Measurements from ENCODE around the gene DNAH10.

The DNAH10 gene

DNA sequence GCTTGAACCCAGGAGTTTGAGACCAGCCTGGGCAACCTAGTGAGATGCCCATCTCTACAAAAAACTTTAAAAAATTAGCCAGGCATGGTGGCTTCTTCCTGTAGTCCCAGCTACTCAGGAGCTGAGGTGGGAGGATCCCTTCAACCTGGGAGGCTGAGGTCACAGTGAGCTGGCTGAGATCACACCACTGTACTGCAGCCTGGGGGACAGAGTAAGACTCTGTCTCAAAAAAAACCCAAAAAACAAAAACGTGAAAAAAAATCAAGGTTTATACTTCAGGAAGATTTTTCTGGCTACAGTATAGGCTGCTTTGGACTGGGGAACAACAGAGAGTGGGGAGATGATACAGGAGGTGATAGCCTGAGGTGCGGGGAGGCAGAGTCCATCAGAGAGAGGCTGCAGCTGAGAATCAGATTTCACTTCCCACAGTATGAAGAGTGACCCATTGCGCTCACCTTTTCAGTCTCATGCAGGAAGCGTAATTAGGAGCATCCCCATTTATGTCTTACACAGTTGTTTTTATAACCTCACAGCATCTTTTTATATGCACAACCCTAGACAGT lies 28.9 kb downstream of the DNAH10 start:
- DNase-seq (ENCODE audit: low read depth), result no peak

- no peak for DNase-seq (ENCODE audit: low read depth)
Observed at GRCh38 chr12:123794027-123794426, 31.9 kb downstream of the DNAH10 start.

DNA sequence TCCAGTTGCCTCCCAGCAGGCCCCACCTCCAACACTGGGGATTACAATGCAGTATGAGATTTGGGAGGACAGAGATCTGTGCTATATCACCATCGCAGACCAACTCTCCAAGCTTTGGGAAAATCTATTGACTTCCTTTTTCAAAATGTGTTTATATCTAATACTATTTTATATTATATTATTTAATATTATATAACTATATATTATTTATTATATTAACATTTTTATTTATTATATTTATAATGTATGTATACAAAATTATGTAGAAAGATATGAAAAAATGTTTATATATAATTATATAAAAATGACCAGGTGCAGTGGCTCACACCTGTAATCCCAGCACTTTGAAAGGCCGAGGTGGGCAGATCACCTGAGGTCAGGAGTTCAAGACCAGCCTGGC lies 36.4 kb downstream of the DNAH10 start:
- DNase-seq (ENCODE audit: low read depth), result no peak

DNA sequence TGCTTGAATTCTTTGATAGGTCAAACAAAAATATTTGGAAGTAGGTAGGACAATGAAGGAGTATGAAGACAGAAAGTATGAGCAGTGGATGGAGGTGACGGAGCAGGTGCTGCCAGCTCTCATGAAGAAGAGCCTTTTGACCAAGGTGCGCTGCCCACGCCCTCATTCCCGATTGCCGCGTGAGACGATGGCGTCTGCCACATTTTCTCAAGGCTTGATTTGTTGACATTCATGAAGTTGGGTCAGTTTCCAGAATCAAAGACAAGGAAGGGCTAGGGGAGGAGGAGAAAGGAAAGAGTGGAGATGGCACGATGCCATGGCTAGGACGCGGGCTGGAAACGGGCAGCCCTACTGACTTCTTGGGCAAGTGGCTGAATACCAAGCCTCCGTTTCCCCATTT lies 37.1 kb downstream of the DNAH10 start:
- no peak for DNase-seq (ENCODE audit: low read depth)

- DNase-seq (ENCODE audit: low read depth), result no peak
Observed at GRCh38 chr12:123801573-123802178, 39.6 kb downstream of the DNAH10 start.

GRCh38 chr12:123805173-123805572 lies 43.1 kb downstream of the DNAH10 start:
- no peak for DNase-seq (ENCODE audit: low read depth)

DNA sequence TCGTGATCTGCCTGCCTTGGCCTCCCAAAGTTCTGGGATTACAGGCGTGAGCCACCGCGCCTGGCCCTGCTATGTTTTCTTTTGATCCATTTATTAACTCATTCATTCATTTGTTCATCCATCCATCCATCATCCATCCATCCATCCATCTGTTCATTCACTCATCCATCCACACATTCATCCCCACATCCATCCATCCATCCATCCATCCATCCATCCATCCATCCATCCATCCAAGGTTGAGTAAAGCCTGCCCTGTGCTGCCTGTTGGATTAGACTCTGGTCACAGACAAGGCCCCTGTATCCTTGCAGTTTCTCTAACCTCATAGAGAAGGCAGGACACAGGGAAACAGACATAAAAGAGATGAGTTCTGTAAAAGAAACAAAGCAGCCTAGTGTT lies 44.9 kb downstream of the DNAH10 start:
- DNase-seq (ENCODE audit: low read depth), result no peak

DNA sequence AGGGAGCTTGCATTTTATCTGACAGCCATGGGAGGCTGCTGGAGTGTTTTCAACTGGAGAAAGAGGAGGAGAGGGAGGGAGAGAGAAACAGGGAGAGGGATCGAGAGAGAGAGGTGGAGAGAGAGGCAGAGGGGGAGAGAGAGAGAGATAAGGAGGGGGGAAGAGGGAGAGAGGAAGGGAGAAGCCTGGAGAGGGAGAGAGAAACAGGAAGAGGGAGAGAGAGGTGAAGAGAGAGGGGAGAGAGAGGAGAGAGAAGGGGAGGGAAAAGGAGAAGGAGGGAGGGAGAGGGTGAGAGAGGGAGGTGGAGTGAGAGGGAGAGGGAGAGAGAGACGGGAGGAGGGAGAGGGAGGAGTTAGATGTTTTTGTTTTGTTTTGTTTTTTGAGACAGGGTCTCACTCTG lies 45.6 kb downstream of the DNAH10 start:
- DNase-seq (ENCODE audit: low read depth), result no peak

- DNase-seq (ENCODE audit: low read depth), result no peak
Observed at GRCh38 chr12:123808167-123808566, 46.1 kb downstream of the DNAH10 start.

DNA sequence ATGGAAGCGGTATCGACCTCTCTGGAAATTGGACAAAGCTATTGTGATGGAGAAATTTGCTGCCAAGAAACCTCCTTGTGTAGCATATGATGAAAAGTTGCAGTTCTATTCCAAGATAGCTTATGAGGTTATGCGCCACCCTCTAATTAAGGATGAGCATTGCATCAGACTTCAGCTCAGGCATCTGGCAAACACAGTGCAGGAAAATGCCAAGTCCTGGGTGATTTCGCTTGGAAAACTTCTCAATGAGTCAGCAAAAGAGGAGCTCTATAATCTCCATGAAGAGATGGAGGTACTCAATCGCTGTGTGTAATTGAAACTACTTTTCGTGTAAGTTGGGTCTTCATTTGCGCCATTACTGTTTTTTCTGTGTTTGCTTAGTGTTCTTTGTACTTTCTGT lies 51.2 kb downstream of the DNAH10 start:
- DNase-seq (ENCODE audit: low read depth), result no peak

GRCh38 chr12:123815968-123816367 lies 53.9 kb downstream of the DNAH10 start:
- DNase-seq (ENCODE audit: low read depth), result no peak

DNA sequence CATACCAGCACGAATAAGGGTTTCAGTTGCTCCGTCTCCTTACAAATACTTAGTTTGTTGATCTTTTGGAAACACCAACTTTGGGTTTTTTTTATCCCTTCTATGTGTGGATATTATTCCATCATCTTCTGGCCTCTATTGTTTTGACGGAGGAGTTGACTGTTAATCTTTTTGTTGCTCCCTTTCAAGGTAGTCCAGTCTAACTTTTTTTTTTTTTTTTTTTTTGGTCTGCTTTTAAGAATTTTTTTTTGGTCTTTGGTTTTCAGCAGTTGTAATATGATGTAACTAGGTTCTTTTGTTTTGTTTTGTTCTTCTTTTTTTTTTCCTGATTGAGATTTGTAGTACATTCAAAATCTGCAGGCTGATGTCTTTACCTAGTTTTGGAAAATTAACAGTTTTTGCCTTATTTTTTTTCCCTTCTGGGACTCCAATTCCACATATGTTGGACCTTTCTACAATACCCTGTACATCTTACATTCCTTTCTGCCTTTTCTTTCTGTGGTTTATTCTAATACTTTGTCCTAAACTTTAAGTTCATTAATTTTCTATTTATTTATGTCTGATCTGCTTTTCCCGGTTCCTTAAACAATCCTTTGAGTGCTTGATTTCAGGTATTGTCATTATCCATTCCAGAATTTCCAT lies 54.9 kb downstream of the DNAH10 start:
- DNase-seq (ENCODE audit: low read depth), result no peak

DNA sequence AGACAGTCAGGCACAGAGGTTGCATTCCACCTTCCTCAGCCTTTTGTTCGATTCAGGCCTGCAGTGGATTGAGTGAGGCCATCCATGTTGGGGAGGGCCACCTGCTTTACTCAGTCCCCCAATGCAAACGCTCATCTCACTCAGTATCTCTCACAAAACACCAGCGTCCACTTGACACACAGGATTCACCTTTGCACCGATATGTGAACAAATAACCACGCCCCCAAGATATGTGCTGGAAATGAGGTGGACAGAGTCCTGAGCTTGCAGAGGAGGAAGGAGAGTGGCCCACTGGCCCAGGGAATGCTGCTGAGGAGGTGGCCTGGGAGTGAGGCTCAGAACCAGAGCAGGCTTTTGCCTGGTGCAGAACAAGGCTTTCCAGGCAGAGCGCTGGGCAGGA lies 60.7 kb downstream of the DNAH10 start:
- no peak for DNase-seq (ENCODE audit: low read depth)

DNA sequence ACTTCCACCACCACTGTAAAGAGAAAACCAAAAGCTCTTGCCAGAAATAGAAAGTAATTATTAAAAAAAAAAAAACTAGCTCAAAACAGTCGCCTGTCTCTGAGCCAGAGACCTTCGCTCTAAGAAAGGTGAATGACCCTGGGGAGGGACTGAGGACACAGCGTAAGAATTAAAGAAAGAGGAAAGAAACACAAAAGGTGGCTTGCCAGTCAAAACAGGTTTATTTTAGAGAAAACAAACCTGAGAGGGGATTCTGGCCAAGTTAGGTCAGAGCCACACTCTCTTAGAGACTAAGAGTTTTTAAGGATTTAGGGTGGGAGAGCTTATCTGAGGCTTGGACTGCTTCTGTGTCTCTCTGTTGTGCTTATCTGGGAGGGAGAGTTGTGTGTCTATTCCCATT lies 66.0 kb downstream of the DNAH10 start:
- DNase-seq (ENCODE audit: low read depth), result no peak

DNA sequence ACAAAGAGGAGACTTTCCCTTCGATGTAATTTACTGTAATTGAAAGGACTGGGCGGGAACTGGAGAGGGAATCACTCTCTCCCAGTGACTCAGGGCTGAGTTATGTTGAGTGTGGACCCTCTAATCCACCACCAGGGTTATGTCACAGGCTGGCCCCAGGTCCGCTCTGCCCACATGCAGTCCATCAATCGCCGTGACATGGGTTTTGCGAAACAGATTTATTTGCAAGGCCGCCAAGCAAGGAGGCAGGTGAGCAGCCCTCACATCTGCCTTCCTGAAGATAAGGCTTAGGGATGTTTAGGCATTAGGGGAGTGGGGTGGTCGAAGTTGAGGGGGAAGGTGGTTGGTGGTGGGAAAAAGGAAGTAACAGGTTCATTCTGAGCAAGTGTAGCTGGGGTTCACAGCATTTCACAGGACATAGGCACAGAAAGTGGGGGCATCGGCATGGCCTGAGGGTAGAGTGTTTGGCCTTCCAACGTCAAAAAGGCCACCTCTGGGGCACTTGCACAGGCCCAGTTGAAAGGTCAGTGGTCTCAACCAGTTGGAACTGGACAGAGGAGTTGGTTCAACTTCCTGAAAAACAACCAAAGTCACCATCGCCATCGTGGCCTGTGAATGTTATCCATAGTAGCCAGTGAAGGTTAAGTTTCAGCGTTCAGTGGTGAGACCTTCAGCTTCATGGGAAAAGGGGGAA lies 66.9 kb downstream of the DNAH10 start:
- DNase-seq (ENCODE audit: low read depth), result no peak

DNA sequence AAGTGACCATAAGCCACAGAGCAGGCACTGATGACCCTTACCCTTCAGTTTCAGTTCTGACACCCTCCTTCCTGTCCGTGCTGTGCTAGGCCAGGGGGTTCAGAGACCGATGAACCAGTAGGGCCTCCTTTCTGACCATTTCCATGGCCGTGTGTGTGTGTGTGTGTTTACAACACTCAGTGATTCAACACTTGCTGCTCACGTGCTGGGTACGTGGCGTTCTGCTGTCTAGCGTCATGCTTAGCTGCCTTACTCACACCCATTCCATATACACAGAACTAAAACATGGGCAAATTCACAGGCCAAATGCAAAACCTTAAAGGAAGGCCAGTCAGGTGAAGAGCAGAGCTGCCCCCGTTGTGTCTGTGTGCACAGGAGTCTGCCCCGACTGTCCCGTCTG lies 67.5 kb downstream of the DNAH10 start:
- no peak for DNase-seq (ENCODE audit: low read depth)

DNA sequence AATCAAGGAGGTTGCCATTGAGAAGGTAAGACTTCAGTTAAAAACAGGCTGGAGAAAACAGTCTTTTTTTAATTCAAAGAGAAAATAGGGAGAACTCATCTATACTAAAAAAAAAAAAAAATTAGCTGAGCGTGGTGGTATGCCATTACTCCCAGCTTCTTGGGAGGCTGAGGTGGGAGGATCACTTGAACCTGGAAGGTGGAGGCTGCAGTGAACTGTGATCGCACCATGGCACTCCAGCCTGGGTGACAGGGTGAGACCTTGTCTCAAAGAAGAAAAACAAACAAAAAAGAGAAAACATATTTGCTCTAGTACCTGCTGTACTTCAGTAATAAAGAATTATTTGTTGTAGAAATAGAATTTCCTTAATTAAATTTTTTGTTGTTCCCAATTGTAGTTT lies 68.6 kb downstream of the DNAH10 start:
- no peak for DNase-seq (ENCODE audit: low read depth)

DNA sequence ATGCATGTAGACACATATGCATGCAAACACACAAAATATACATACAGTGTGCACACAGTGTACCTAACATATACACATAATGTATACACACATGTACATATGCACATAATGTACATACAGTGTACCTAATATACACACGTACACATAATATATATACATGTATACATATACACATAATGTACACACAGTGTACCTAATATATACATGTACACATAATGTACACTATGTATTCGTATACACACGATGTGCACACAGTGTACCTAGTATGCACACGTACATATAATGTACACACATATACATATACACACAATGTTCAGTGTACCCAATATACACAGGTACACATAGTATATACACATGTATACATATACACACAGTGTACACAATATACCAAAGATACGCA lies 70.0 kb downstream of the DNAH10 start:
- DNase-seq (ENCODE audit: low read depth), result no peak

DNA sequence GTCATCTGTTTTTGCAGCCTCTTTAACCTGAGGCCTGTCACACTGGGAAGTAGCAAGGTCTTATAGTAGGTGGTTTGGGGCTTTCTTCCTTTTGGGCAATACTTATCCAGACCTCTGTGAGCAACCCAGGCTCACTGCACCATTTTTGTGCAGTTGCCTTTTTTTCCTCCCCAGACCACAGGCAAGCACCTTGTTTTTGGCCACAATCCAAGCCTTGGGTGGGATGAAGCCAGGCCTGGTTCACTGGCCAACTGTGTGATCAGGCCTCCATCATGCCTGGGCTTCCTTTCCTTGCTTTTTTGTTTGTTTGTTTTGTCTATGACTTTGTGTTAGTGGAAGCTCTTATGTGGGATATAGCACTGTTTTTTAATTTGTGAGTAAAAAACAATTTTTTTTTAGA lies 71.7 kb downstream of the DNAH10 start:
- no peak for DNase-seq (ENCODE audit: low read depth)

DNA sequence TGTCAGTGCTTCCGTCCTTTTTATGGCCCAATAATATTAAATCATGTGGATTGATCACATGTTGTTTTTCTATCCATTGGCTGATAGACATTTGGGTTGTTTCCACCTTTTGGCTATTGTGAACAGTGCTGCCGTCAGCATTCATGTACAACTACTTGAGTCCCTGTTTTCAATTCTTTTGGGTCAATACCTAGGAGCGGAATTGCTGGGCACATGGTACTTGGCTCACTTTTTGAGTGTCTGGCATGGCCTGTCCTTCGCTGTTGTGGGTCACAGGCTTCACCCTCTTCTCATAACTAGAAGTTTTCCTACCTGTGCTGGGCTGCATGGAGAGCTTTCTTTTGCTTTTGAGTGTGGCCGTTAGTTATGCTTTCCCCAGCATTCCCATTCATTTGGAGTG lies 72.7 kb downstream of the DNAH10 start:
- no peak for DNase-seq (ENCODE audit: low read depth)

DNA sequence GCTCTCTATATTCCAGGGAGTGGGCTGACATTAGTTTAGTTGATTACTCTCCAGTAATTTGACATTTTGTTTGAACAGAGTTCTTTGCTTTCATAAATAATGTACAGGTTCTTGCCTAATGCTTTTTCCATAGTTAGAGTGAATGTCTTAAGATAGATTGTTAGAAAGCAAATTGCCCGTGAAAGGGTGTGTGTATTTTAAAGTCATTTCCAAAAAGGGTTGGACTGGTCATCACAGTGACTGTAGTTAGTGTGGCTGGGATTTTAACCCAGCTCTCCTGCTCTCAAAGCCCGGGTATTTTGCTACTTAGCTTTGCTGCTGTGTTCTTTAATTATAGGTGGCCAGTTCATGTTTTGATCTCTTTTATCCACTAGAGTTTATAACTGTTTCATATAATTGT lies 74.2 kb downstream of the DNAH10 start:
- DNase-seq (ENCODE audit: low read depth), result no peak

DNA sequence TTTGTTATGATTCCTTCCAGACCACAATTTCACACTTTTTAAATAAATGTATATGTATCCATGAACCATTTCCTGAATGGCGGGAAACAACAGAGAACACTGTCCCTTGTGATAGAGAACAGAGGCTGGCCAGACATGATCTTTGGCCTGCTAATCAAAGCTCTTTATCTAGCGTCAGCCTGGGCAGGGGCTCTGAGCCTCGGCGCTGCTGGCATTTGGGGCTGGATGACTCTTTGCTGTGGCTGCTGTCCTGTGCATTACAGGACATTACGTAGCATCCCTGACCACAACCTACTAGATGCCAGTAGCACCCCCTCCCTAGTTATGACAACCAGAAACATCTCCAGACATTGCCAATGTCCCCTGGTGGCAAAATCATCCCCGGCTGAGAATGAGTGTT lies 77.7 kb downstream of the DNAH10 start:
- DNase-seq (ENCODE audit: low read depth), result no peak

DNA sequence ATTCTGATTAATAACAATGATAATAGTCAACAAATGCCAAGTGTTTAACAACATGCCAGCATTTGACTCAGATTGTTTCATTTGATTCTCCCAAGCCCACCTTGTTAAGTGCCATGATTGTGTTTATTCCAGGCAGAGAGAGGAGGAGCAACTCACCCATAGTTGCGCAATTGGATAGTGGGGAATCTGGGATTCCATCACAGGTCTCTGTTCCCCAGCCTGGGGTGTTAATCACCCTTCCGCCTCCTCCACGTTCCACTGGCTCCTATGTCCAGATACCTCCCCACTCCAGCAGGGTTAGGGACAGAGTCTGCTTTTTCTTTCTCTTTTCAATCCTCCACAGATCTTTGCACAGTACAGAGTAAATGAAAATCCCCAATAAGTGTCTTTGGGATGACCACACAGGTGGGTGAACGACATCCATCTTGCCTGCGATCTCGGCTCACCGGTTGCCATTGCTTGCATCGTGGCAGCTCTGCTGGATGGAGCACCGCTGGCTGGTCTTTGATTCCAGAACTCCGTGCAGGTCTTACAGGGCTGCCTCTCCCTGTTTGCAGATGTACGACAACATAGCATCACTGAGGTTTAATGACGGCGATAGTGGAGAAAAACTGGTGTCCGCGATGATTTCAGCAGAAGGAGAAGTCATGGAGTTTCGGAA lies 78.8 kb downstream of the DNAH10 start:
- DNase-seq (ENCODE audit: low read depth), result no peak
